ENCODE results near the gene CDHR4. TPM values are rescaled to one million over a fixed set of nuclear protein-coding genes. Genes with fewer than 3 reads are reported as not detected.

CDHR4 gene
- total and polyA plus RNA-seq, 9 donors, result 0.16 to 37.7 (median 2.6) TPM; not detected in 3

DNA sequence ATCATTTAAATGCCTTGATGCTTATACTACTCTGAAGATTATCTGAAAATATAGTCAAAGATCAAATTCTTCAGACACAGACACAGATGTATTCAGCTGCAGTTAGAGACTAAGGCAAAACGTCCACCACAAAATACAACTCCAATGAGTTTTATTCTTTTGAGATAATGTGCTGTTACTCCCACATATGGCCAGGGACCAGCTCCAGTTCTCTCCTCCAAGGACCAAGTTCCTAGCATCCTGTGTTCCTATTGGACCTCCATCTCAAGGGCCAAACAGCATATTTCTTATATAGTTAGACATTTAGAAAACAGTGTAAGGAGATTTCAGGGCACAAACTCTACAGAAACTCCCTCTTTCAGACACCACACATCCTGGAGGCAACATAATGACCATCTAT is 40.4 kb downstream of the CDHR4 start:
- DNase-seq, result peak in 1 of 5 donors; percentile 20
- 0 to 8% (median 5%) methylated on average over 1 of the region's 1 CpG for WGBS, 3 donors
- TF ChIP-seq, protein P1, sequence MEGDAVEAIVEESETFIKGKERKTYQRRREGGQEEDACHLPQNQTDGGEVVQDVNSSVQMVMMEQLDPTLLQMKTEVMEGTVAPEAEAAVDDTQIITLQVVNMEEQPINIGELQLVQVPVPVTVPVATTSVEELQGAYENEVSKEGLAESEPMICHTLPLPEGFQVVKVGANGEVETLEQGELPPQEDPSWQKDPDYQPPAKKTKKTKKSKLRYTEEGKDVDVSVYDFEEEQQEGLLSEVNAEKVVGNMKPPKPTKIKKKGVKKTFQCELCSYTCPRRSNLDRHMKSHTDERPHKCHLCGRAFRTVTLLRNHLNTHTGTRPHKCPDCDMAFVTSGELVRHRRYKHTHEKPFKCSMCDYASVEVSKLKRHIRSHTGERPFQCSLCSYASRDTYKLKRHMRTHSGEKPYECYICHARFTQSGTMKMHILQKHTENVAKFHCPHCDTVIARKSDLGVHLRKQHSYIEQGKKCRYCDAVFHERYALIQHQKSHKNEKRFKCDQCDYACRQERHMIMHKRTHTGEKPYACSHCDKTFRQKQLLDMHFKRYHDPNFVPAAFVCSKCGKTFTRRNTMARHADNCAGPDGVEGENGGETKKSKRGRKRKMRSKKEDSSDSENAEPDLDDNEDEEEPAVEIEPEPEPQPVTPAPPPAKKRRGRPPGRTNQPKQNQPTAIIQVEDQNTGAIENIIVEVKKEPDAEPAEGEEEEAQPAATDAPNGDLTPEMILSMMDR (IDR thresholded peaks at IDR 0.05), result no peak
- TF ChIP-seq POLR2A (IDR thresholded peaks at IDR 0.05) (no peak), EP300 (IDR thresholded peaks at IDR 0.05) (no peak)
- H3K4me3 ChIP-seq, result no peak overlapping the region
- H3K27ac ChIP-seq, result no peak overlapping the region
- H3K4me1 ChIP-seq (ENCODE audit: insufficient read depth), result peaks cover 7% of the 10 kb centered on the region
- no peaks in the 10 kb centered on the region for H3K36me3 ChIP-seq
- intact Hi-C loops (cut with DNase I), result no loop called here
- no peaks in the 10 kb centered on the region for H3K9me3 ChIP-seq
- no peaks in the 10 kb centered on the region for H3K27me3 ChIP-seq

DNA sequence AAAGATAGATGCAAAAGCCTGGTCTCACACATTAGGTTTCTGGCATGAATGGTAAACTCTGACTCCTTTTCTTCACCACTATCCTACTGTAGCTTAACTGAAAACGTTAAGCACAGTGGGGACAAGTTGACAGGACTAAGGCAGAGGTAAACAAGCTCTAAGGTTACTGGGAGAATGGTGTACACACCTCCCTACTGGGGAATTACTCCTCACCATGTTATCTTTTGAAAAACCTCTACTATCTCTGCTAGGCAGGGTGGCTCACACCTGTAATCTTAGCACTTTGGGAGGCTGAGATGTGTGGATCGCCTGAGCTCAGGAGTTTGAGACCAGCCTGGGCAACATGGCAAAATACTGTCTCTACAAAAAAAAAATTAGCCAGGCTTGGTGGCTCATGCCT is 42.5 kb downstream of the CDHR4 start:
- no peak overlapping the region for H3K4me3 ChIP-seq
- TF ChIP-seq, protein P1 (IDR thresholded peaks at IDR 0.05), result no peak
- no peak for TF ChIP-seq EP300 (IDR thresholded peaks at IDR 0.05)
- TF ChIP-seq POLR2A (IDR thresholded peaks at IDR 0.05), result no peak
- no peaks in the 10 kb centered on the region for H3K27me3 ChIP-seq
- intact Hi-C loops (cut with DNase I), result no loop called here
- no peak for DNase-seq
- no peak overlapping the region for H3K27ac ChIP-seq
- WGBS, 3 donors, result 64 to 80% (median 67%) methylated on average over 2 of the region's 2 CpGs
- H3K9me3 ChIP-seq, result no peaks in the 10 kb centered on the region
- peaks cover 11% of the 10 kb centered on the region for H3K4me1 ChIP-seq (ENCODE audit: insufficient read depth)
- no peaks in the 10 kb centered on the region for H3K36me3 ChIP-seq

DNA sequence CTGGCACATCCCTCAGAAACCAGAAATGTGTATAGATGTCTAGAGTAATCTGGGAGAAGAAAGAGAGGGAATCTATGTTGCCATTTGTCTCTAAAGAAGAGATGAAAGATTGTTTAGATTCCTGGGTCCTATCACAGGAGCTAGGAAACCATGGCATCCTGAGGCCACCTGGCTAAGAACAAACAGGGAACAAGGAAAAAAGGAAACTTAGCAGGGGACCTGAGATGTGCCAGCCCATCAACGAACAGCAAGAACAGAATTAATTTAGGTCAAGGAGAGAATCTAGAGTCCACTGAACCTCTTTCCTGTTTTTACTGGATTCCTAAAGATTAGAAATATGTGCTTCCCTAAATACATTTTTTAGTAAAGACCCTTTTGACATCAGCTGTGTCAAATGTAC is 43.6 kb downstream of the CDHR4 start:
- no peaks in the 10 kb centered on the region for H3K9me3 ChIP-seq
- TF ChIP-seq POLR2A (IDR thresholded peaks at IDR 0.05) (no peak), EP300 (IDR thresholded peaks at IDR 0.05) (no peak)
- TF ChIP-seq, protein P1 (IDR thresholded peaks at IDR 0.05), result no peak
- intact Hi-C loops (cut with DNase I), result no loop called here
- H3K36me3 ChIP-seq, result no peaks in the 10 kb centered on the region
- WGBS, 3 donors, result 0 to 29% (median 7%) methylated on average over 1 of the region's 1 CpG
- H3K27me3 ChIP-seq, result no peaks in the 10 kb centered on the region
- no peak overlapping the region for H3K4me3 ChIP-seq
- no peak for DNase-seq
- H3K4me1 ChIP-seq (ENCODE audit: insufficient read depth), result peaks cover 11% of the 10 kb centered on the region
- no peak overlapping the region for H3K27ac ChIP-seq

DNA sequence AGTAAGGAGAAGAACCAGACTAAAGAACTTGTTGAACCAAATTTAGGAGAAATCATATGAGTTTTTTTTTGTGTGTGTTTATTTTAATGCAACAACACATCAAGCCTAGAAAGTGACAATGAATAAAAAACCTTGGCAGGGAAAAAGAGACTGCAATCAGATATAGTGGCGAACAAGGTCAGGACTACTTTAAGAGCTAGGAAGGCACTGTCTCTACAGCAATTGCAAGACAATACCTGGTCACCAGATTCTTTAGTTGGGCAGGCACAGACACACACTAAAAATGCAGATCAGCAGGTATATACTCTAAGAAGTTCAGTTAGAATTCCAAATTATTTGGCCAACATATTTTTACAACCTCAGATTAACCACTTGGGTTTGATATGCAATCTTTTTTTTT is 45.1 kb downstream of the CDHR4 start:
- Histone ChIP-seq H3K9me3 (no peaks in the 10 kb centered on the region), H3K36me3 (no peaks in the 10 kb centered on the region), H3K4me3 (no peak overlapping the region), H3K27ac (no peak overlapping the region), H3K27me3 (no peaks in the 10 kb centered on the region), H3K4me1 (ENCODE audit: insufficient read depth) (peaks cover 15% of the 10 kb centered on the region)
- intact Hi-C loops (cut with DNase I), result no loop called here
- no peak for TF ChIP-seq POLR2A (IDR thresholded peaks at IDR 0.05)
- TF ChIP-seq EP300 (IDR thresholded peaks at IDR 0.05), result no peak
- TF ChIP-seq, protein P1 (IDR thresholded peaks at IDR 0.05), result no peak
- DNase-seq, result no peak
- 88 to 98% (median 92%) methylated on average over 1 of the region's 1 CpG for WGBS, 3 donors

Data from ovary (tissue), 9 donors.